GM21360 (cell line): Measurements from ENCODE around the gene SUPT20H.

Experiments
- ATAC-seq: cut with Tn5 transposase; IDR thresholded peaks from one replicate; pipeline ENCODE4 v1.9.1; 2021; ENCODE audit warnings: mild to moderate bottlenecking, moderate library complexity; ENCODE audit not compliant: unreplicated experiment

The SUPT20H gene

DNA sequence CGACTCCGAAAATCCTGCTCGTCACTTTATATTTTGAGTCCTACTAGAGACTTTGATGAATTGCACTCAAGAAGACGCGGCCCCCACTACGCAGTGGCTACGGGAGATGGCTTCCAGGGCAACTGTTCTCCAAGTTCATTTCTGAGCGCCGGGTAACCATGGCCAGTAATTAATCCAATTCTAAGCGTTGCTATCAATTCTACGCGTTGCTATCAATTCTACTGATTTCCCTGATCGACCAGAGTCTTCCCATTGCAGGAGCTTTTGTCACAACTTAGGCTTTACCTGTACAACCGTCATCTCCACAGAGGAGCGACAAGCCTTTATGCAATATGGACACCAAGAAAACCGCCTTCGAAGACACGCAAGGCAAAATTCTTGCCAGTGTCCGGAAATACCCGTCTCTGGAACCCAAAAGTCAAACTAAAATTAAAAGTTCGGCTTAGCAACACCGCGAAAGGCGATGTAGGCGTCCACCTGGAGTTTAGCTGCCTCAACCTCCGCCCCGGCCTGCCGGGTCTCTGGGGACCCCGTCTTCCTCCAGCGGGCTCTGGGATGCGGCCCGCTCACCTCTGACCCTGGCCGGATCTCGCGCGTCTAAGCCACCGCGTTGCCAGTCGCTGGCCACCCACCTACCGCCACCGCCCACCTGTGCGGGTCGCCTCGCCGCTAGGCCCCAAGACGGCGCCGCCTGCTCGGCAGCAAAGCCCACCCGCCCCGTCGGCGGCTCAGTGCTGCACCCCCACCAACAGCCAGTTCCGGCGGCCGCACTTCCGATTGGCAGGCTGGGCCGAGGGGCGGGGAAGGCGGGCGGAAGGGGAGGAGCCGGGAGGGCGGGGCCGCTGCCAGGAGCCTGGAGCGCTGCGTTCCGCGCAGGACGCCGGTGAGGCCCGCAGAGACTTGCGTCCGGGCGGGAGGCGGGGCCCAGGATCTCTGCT lies at the start of gene SUPT20H:
TSS of gene SUPT20H (minus strand) at position 779 of the 938 bp plus-strand sequence. CDS start 8,198 bp downstream, outside the sequence.
- peak; percentile 99 for ATAC-seq

DNA sequence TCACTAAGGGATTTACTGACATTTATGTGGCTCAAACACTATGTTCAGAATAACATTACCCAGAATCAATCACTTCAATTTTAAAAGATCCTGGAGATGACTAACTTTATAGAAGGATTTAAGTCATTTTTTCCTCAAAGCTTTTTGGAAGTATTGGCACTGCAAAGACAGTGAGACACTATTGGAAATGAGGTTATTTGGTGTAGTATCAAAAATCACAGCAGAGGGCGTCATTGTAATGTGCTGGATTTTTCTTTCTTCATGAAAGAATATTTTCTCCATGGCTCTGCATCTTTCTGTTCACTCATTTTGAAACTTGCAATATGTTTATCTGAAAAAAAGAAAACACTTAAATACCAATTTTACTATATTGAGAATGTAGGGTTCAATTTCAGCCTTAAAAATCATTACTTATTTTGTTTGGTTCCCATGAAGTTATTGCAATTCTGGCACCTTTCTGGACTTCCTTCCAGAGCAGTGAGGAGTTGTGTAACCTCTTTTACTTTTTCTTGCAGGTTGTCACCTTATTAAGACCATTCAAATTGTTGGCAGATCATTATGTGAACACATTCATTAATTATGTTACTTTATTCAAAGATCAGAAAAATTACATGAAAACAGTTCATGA lies 49.7 kb upstream of the SUPT20H start:
- ATAC-seq, result no peak

DNA sequence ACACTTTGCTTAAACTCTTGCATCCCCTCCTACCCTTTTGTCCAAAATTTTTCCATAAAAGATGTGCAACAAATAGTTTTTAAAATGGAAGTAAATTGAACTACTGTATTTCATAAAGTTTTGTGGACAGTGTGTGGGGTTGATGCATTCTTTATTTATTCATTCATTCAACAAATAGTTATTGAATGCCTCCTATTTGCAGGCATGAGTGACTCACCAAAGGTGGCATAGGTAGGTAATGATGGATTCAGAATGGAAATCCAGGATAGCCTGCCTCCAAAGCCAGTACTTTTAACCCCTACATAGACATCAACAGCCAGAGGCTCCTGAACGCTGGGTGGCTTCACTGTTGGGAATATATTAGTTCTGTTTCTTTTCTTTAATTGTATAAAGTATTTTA lies 48.4 kb upstream of the SUPT20H start:
- ATAC-seq, result no peak

DNA sequence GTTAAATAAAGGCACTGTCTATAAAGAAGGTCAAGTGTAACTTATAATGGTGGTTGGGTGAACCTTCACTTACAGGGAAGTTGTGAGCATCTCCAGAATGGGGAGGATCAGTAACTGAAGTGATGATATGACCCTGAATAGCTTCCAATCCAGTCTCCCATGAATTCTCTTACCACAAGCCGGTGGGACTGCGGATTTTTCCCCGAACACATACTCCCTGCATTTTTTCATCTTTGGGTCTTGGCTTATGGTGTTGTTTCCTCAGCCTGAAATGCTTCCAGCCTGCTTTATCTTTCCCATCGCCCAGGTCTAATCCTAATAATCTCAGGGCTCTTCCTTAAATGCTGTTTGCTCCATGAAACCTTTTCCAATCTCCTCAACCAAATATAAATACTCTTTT lies 48.0 kb upstream of the SUPT20H start:
- no peak for ATAC-seq

DNA sequence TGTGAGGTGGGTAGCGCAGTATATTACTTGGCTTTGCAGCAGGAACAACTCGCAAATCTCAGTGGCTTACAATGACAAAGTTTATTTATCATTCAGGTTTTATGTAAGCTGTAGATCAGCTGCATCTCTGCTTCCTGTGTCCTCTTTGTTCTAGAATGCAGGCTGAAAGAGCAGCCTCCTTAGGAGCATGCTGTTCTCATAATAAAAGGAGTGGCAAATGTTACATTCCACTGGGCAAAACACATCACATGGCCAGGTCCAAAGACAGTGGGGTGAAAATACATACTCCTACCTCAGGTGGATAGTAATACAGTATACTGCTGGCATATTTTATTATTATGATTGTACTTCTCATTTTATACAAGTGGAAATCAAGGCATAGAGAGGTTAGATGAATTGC lies 47.2 kb upstream of the SUPT20H start:
- no peak for ATAC-seq

DNA sequence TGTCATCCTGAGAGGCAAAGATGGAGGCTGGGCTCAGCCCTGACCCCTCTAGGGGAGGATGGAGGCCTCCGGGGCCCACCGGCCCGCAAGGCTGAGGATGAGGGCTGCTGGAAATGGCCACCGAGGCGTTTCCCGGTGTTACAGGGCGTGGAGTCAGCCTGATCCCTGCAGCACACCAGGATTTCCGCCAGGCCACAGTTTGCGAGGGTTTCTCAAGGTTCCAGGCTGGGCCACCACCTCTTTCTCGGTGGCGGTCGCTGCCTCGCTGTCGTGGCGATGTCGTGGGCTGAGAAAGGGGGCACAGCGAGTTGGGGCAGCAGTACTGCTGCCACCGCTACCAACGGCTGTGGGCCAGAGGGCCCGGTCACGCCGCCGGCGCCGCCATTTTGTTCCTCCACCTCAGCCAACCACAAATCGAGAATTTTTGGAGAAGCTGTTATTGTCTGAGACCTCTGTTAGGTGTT lies 45.8 kb upstream of the SUPT20H start, which contains the start of gene CSNK1A1L:
TSS of gene CSNK1A1L (minus strand) at position 414 of the 464 bp plus-strand sequence. CDS start at position 6, 408 bp downstream.
- ATAC-seq, result no peak

DNA sequence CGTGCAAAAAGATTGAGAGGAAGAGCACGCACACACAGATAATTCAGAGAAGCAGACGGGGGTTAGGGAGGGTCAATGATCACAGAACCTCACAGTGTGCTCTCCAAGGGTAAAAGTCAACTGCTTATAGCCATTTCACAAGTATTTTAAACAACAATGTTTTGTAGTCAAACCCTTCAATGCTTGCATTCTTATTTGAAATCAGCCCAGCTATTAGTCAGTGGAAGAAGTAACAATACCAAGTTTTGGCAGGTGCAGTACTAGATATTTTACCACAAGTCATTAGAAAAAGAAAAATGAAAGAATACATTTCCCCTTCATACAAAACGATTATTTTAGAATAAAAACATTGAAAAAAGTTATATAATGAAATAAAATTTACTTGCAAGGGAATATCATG lies 43.4 kb upstream of the SUPT20H start:
- no peak for ATAC-seq

DNA sequence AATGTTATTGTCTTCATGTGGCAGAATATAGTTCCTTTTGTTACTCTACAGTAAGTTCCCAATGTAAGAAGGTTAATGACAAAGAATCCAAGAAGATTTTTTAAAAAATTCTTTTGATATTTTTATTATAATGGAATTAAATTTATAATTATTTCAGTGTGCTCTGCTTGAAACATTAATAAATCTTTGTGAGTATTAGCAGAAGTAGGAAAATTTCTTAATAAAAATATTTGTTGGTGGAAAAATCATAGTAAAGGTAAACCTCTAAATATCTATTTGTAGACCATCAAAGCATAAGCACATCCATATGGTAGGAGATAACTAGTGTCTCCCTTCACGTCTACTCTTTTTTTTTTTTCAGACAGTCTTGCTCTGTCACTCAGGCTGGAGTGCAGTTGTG lies 41.7 kb upstream of the SUPT20H start:
- no peak for ATAC-seq

DNA sequence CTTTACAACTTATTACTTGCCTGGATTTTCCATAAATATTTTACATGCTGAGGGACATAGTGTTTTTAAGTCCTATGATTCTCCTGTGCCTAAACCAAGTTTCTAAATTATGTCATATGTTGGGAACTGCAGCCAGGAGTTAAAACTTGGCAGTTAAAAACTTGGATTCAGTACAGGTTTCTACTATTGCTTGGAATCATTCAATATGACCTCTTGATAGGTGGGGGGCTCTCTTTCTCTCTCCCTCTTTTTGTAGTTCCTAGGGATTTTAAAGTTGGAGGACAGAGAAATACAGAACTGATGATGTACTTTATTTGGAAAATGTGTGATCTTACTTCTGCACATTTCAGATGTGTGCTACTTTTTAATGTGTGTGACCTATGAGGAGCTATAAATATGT lies 41.2 kb upstream of the SUPT20H start:
- no peak for ATAC-seq

DNA sequence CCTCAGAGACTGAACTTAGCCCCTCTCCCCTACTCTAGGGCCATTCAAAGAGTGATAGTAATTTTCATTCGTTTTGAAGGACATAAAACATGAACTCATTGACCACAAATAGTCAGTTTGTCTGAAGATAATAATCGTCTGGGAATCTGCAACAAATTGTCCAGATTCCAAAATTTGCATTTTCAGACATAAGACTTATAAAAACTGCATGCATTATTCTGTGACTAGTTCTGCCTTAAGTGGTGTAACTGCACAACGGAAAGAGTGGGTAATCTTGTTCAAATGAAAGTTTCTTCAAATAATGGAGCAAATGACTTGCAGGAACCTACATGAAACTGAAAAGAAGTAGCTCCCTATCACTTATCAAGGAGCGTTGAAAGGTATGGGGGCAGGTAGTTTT lies 37.6 kb upstream of the SUPT20H start:
- ATAC-seq, result no peak

DNA sequence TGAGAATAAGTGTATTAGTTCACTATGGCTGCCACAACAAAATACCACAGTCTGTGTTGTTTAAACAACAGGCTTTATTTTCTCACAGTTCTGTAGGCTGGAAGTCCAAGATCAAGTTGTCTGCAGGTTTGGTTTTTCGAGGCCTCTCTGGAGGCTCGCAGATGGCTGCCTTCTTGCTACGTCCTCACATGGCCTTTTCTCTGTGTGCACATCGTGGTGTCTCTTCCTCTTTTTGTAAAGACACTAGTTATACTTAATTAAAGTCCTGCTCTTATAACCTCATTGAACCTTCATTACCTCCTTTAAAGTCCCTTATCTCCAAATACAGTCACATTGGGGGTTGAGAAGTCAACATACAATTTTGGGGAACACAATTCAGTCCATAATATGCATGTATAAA lies 35.4 kb upstream of the SUPT20H start:
- no peak for ATAC-seq

DNA sequence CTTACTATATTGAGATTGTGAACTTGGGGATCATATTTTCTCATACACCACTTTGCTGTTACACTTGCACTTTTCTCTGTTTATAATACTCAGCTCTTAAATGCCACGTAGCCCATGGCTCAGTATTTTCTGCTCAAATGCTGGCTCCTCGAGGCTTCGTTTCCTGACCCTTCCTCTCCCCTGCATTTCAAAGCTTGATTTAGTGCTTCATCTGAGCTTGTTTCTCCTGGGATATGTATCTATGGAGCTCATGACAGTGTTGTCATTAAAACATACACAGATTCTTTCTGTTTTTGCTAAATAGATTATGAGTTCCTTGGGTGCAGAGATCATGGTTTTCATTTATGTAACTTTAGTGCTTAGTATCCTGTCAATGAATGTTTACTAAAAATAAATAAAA lies 34.6 kb upstream of the SUPT20H start:
- no peak for ATAC-seq

DNA sequence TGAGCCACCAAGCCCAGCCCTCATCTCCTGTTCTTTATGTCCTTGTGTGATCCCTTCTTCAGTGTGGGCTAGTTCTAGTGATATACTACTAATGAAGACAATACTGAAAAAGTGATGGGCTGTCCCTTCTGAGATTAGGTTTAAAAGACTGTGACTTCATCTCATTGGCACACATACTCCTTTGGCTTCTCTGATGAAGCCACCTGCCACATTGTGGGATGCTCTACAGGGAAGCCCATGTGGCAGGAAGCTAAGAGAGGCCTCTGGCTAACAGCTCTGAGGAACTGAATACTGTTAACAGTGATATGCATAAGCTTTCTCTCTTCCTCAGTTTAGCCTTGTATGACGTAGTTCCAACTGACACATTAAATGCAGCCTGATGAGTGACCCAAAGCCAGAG lies 32.3 kb upstream of the SUPT20H start:
- ATAC-seq, result no peak

DNA sequence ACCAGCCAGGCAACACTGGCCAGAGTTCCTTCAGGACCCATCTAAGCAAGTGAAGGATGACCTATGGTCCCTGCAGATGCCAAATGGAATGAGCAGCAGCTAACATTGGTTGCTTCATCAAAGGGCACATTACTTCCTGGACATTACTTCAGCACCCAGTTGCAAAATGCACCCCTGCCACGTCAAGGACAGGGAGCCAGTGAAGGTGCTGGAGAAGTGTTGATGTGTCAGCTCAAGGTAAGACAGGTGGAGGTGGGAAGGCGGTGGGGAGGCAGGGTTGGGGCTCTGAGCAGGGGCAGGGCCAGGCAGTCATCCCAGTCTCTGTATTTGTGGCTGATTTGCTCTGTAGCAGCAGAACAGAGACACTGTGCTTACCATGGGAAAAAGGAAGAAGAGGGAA lies 31.4 kb upstream of the SUPT20H start:
- no peak for ATAC-seq

DNA sequence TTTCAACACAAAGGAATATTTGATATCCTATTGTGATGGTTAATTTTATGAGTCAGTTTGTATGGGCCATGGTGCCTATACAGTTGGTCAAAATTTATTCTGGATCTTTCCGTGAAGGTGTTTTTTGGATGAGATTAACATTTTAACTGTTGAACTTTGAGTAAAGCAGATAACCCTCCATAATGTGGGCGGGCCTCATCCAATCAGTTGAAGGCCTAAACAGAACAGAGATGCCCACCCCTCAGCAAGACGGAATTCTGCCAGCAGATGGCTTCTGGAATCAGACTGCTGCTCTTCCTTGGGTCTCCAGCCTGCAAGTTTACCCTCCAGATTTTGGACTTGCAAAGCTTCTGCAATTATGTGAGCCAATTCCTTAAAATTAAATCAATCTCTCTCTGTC lies 30.0 kb upstream of the SUPT20H start:
- ATAC-seq, result no peak

DNA sequence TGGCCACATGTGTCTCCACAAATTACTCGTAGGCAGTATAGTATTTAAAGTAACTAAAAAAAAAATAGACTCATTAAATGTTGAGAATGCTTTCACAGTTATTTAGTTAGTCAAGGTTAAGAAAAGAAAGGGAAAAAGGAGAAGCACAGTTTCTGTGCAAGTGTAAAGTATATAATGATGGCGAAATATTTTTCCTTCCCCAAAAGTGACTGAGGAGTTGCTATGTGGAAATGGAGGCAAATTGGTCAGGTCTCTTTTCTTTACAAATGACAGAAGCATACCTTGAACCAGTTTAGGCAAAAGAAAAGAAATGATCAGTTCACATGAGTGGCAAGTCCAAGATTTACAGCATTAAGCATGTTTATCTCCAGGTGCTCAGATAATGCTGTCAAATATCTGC lies 28.0 kb upstream of the SUPT20H start:
- no peak for ATAC-seq

DNA sequence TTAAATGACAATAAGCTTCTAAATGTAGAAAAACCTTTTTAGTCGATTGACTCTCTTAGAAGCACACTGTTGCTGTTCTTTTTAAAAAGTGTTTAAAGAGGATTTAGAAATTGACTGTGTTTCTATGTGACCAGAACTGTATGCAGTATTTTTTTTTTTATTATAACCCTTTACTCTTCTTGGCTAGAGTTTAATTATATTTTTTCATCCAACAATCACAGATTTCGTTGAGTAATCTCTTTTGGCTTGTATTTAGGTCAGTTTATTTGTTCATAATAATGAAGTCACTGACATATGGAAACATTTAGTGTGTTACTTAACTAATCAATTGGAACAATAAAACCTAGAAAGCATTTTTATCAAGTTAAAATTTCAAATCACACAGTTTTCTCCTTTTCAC lies 26.1 kb upstream of the SUPT20H start:
- ATAC-seq, result no peak

DNA sequence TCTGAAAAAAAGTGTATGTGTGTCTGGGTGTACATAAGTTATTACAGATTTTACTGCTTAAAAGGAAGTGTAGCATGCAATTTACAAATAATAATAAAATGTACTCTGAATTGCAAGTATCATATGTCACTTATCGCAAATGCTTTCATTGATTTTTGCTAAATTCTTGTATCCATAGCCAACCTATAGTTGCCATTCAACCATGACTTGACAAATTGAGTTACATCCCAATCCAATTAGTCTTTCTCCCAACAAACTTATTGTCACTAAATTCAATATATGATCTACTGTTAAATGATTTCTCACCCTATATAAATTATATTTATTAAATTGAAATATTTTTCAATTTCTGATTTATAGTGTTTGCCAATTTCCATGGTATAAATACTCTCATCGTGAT lies 17.3 kb upstream of the SUPT20H start:
- ATAC-seq, result no peak

DNA sequence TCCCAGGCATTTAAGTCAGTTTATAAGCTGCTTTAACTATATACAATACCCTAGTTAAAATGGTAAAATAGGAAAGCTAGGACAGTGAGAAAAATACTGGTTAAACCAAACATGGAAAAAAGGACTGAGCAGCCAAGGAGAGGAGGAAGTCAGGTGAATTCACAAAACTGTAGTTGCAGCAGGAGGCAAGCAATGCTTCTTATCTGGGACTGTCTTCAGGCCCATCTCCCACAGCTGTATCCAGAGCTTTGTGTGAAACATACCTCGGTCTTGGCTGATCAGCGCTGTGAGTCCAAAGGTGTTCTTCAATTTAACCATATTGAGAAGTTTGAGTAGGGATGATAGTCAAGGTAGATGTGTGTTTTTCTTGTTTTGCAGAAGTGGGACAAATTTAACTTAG lies 15.7 kb upstream of the SUPT20H start:
- no peak for ATAC-seq

DNA sequence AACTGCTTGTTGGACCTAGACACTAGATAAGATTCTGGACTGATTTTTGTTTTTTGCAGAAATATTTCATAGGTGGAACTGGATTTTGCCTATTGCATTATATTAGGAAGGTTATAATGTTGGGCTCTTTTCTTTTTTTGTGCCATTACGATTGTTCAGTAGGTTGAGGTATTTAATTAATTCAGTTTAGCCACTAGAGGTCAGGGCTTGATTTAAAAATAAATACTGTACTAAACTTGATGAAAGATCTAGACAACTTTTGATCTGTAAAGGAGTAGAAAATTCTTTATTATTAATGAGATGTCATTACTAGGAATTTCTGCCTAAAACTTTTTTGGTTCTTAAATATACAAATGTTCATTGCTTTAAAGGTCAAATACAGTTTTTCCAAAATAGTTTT lies 15.2 kb upstream of the SUPT20H start:
- ATAC-seq, result no peak

DNA sequence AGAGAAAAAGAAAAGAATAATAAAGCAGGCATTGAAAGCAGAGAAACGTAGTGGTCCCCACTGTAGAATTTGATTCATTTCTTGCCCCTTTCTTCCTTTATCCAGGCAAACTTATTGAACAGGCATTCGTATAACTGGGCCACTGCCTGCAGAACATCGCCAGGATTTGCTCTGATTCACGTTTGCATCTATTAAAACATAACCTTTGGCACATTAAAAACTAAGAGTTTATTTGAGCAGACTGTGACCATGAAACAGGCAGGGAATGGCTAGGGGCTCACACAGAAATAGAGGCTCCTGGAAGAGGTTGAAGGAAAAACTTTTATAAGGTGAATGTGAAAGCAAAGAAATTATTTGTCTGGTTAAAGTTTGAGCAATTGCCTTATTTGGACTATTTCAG lies 12.5 kb upstream of the SUPT20H start:
- no peak for ATAC-seq

DNA sequence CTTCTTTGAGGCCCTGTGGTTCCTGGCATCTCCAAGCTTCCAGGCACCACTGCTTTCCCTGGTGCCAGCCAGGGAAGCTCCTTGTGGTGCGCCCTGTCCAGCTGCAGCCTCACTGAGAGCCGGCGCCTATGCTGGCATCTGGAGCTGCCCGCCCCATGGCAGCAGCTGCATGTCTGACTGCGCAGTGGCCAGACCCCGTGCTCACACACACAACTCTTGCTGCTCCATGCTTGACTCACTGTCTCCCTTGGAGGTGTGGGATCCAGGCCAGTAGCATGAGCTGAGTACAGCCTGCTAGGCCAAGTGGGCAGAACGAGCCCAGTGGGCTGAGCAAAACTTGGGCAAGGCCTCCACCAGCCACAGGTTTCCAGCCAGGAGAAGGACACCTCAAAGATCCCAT lies 11.5 kb upstream of the SUPT20H start:
- ATAC-seq, result no peak
